Measurements from ENCODE around the gene MAJIN. TPM values are rescaled to one million over a fixed set of nuclear protein-coding genes. Genes with fewer than 3 reads are reported as not detected.

The MAJIN gene
- total and polyA plus RNA-seq, 10 of the 15 experiments (the other 5 are each of a cell fraction or from before 2014, with no cell fraction given), result 0.10 TPM; not detected in 9

- ATAC-seq (peak; percentile 26; the same call in 2 of the 3 replicates), FAIRE-seq (no peak), DNase-seq (ENCODE audit: low read depth, low spot score) (no peak)
- Histone ChIP-seq H3K79me2 (ENCODE audit: control insufficient read depth, insufficient read depth, low read length) (no peaks in the 10 kb centered on the region; the same call in none of the 2 replicates), H3K9ac (ENCODE audit: control insufficient read depth, insufficient read depth, low read length) (peak overlapping the region; percentile 86), H3K9me3 (replicated peaks; ENCODE audit: control insufficient read depth, insufficient read depth, low read length) (no peaks in the 10 kb centered on the region), H3K27me3 (replicated peaks in 1 of 2; ENCODE audit: control insufficient read depth in 2 of 2, insufficient read depth in 2 of 2, low read length in 1 of 2) (no peaks in the 10 kb centered on the region), H3K27ac (ENCODE audit: control insufficient read depth, insufficient read depth) (peak overlapping the region; percentile 88), H3K4me3 (peak overlapping the region; percentile 76), H2AFZ (ENCODE audit: control insufficient read depth, low read depth, low read length) (peak overlapping the region; percentile 89), H3K36me3 (ENCODE audit: control insufficient read depth in 2 of 2, insufficient read depth in 2 of 2, low read length in 1 of 2) (peaks cover 0 to 3% of the 10 kb centered on the region in 2 experiments; a peak in 2 of 4 replicates), H3K4me1 (ENCODE audit: control insufficient read depth, insufficient read depth, low read length) (peaks cover 17% of the 10 kb centered on the region), H3K4me2 (ENCODE audit: control insufficient read depth, insufficient read depth) (peak overlapping the region; percentile 93), H4K20me1 (ENCODE audit: control insufficient read depth, insufficient read depth) (no peaks in the 10 kb centered on the region)
- ChIA-PET RAD21 (ENCODE audit: unreplicated experiment) (interaction anchor here (0.7 to 4.8 kb wide), 14 partner anchors 13 to 236 kb away, joined by 3 to 31 read pairs (median 4); partner anchors contain the start of genes CDC42BPG, CDCA5, FAU and MRPL49), SMC1A (ENCODE audit: uncharacterized antibody, unreplicated experiment) (interaction anchor here (1.0 to 2.5 kb wide), 6 partner anchors 64 to 167 kb away, joined by 3 to 19 read pairs (median 3); partner anchors contain the start of genes FAU and MRPL49), POLR2A (interaction anchor here (0.8 to 1.6 kb wide), 8 partner anchors 26 to 166 kb away, joined by 3 to 4 read pairs (median 4); partner anchors contain the start of genes SAC3D1 and TM7SF2), CTCF (interaction anchor here (0.6 to 8.2 kb wide), 31 partner anchors 11 to 464 kb away, joined by 3 to 89 read pairs (median 5); partner anchors contain the start of genes ATG2A, BATF2, CDC42BPG and FAU)
- intact Hi-C loops (cut with micrococcal nuclease; ENCODE audit: unreplicated experiment) (loop anchor here (1.0 to 10.0 kb wide), 5 partner anchors 64 to 240 kb away; partner anchors contain the start of genes CAPN1 and VPS51), in situ Hi-C loops (cut with MboI) (no loop called here)
- 34% methylated on average over 23 of the region's 23 CpGs for WGBS (ENCODE audit: insufficient coverage, insufficient replicate concordance, low lambda C conversion rate, missing lambda C conversion rate)
- no TSS peak for BruUV-seq (replicated peaks)
- TF ChIP-seq MLLT1 (IDR thresholded peaks at IDR 0.05) (peak; percentile 76; the same call in 1 of the 2 replicates), CHD2 (IDR thresholded peaks at IDR 0.05; ENCODE audit: borderline replicate concordance, low read depth, low read length) (no peak), SMC3 (IDR thresholded peaks at IDR 0.05; ENCODE audit: borderline replicate concordance, low read length) (no peak), HDGF (IDR thresholded peaks at IDR 0.05) (peak; percentile 20; the same call in 1 of the 2 replicates)
These were observed 42.9 kb upstream of the MAJIN start for GRCh38 chr11:65014726-65015227.
